Hepatocyte (in vitro differentiated cells): ENCODE data around the gene SOX6. TPM values are rescaled to one million over a fixed set of nuclear protein-coding genes. Genes with fewer than 3 reads are reported as not detected.

Experiments
- DNase-seq: peaks from one replicate; pipeline ENCODE4 v3.0.0-alpha.2; 2016; ENCODE audit warnings: low spot score
- H2AFZ ChIP-seq: fragments of 200-600 bp; sonication (generic); 2 replicates; pipeline ENCODE4 v1.6.0; 2016; ENCODE audit warnings: antibody characterized with exemption, mild to moderate bottlenecking
- H3K27ac ChIP-seq: fragments of 200-600 bp; sonication (generic); 2 replicates; pipeline ENCODE4 v1.5.1; 2016; ENCODE audit warnings: mild to moderate bottlenecking
- H3K27me3 ChIP-seq: fragments of 200-600 bp; sonication (generic); 2 replicates; pipeline ENCODE4 v1.6.1; 2016
- H3K36me3 ChIP-seq: fragments of 200-600 bp; sonication (generic); replicated peaks from 2 replicates; pipeline ENCODE4 v1.5.1; 2016; ENCODE audit warnings: low read depth; ENCODE audit not compliant: insufficient read depth
- H3K4me1 ChIP-seq: fragments of 200-600 bp; sonication (generic); 2 replicates; pipeline ENCODE4 v1.5.1; 2016; ENCODE audit warnings: mild to moderate bottlenecking, moderate library complexity; ENCODE audit not compliant: insufficient read depth
- H3K4me2 ChIP-seq: fragments of 200-600 bp; sonication (generic); 2 replicates; pipeline ENCODE4 v1.6.0; 2016
- H3K4me3 ChIP-seq: fragments of 200-600 bp; sonication (generic); 2 replicates; pipeline ENCODE4 v1.5.1; 2016; ENCODE audit warnings: mild to moderate bottlenecking
- H3K79me2 ChIP-seq: fragments of 200-600 bp; sonication (generic); 2 replicates; pipeline ENCODE4 v1.6.0; 2017; ENCODE audit warnings: mild to moderate bottlenecking
- H3K9me2 ChIP-seq: fragments of 200-600 bp; sonication (generic); replicated peaks from 2 replicates; pipeline ENCODE4 v1.6.0; 2017; ENCODE audit warnings: mild to moderate bottlenecking; ENCODE audit not compliant: insufficient read depth
- H3K9me3 ChIP-seq: fragments of 200-600 bp; sonication (generic); 2 replicates; pipeline ENCODE4 v1.5.1; 2016; ENCODE audit warnings: low read depth, mild to moderate bottlenecking
- H4K20me1 ChIP-seq: fragments of 200-600 bp; sonication (generic); 2 replicates; pipeline ENCODE4 v1.6.0; 2016; ENCODE audit warnings: mild to moderate bottlenecking; ENCODE audit not compliant: insufficient read depth, poor library complexity, severe bottlenecking
- CTCF ChIP-seq: fragments of 200-600 bp; sonication (generic); IDR thresholded peaks from 2 replicates; pipeline ENCODE4 v1.5.1; 2016; ENCODE audit warnings: antibody characterized with exemption, mild to moderate bottlenecking; ENCODE audit not compliant: poor library complexity
- EZH2 ChIP-seq: fragments of 200-600 bp; sonication (generic); IDR thresholded peaks from 2 replicates; pipeline ENCODE4 v1.6.1; 2016; ENCODE audit warnings: antibody characterized with exemption, mild to moderate bottlenecking, borderline replicate concordance
- EZH2phosphoT487 ChIP-seq: fragments of 200-600 bp; sonication (generic); IDR thresholded peaks from one replicate; pipeline ENCODE4 v1.6.1; 2018; ENCODE audit warnings: antibody characterized with exemption, mild to moderate bottlenecking, low read depth, moderate library complexity; ENCODE audit not compliant: unreplicated experiment, severe bottlenecking
- WGBS: methylation state at CpG from one replicate; pipeline ENCODE4 v1.1.6; 2016; ENCODE audit warnings: low lambda C conversion rate; ENCODE audit errors: missing lambda C conversion rate; 5-methylcytosine and 5-hydroxymethylcytosine counted together
- polyA plus RNA-seq: library from polyadenylated mRNA; unstranded; fragments of >200 nt; fragmentation: Nextera tagmentation; extraction: Ambion mirVana; gene quantifications from 2 replicates; pipeline ENCODE4 v1.2.1, GENCODE V29; 2016
- total RNA-seq: library from RNA; depleted of rRNA; stranded (reverse); fragments of >200 nt; gene quantifications from 2 replicates; pipeline ENCODE4 v1.2.3, GENCODE V29; 2014

Gene SOX6
- total and polyA plus RNA-seq, 2 experiments from 2014 or later, result 23.2 to 75.7 TPM

- whole genome bisulfite sequencing, result 90% methylated on average over 3 of the region's 3 CpGs
- no peaks in the 10 kb centered on the region for H3K9me2 ChIP-seq
- H2AFZ ChIP-seq, result no peak overlapping the region
- H3K27ac ChIP-seq, result no peak overlapping the region
- no peak for TF ChIP-seq CTCF
- TF ChIP-seq EZH2, result no peak
- no peak for TF ChIP-seq EZH2phosphoT487
- no peaks in the 10 kb centered on the region for H3K36me3 ChIP-seq
- H3K27me3 ChIP-seq, result no peaks in the 10 kb centered on the region
- H3K9me3 ChIP-seq, result no peaks in the 10 kb centered on the region
- H3K4me1 ChIP-seq, result peaks cover 1% of the 10 kb centered on the region
- no peaks in the 10 kb centered on the region for H3K79me2 ChIP-seq
- no peaks in the 10 kb centered on the region for H4K20me1 ChIP-seq
- no peak overlapping the region for H3K4me2 ChIP-seq
- H3K4me3 ChIP-seq, result no peak overlapping the region
- DNase-seq, result no peak
These were observed 348.8 kb downstream of the SOX6 start for GRCh38 chr11:16007514-16007913.

GRCh38 chr11:16002942-16003341 lies 353.4 kb downstream of the SOX6 start:
- Histone ChIP-seq H3K4me3 (no peak overlapping the region), H3K4me2 (no peak overlapping the region), H3K36me3 (no peaks in the 10 kb centered on the region), H3K79me2 (no peaks in the 10 kb centered on the region), H3K27ac (peak overlapping the region; percentile 63), H3K27me3 (no peaks in the 10 kb centered on the region), H3K9me2 (no peaks in the 10 kb centered on the region), H3K9me3 (no peaks in the 10 kb centered on the region), H3K4me1 (peaks cover 8% of the 10 kb centered on the region), H4K20me1 (no peaks in the 10 kb centered on the region), H2AFZ (no peak overlapping the region)
- no peak for DNase-seq
- 95% methylated on average over 1 of the region's 1 CpG for WGBS
- no peak for TF ChIP-seq EZH2phosphoT487
- no peak for TF ChIP-seq EZH2
- no peak for TF ChIP-seq CTCF

- H2AFZ ChIP-seq, result no peak overlapping the region
These were observed 354.4 kb downstream of the SOX6 start for GRCh38 chr11:16001899-16002426.

More at GRCh38 chr11:16001899-16002426, 354.4 kb downstream of the SOX6 start:
- H3K4me3 ChIP-seq, result no peak overlapping the region
- H3K4me1 ChIP-seq, result peaks cover 8% of the 10 kb centered on the region
- no peaks in the 10 kb centered on the region for H3K27me3 ChIP-seq
- peak overlapping the region; percentile 63 for H3K27ac ChIP-seq
- H3K79me2 ChIP-seq, result no peaks in the 10 kb centered on the region
- no peaks in the 10 kb centered on the region for H3K9me3 ChIP-seq
- peak; percentile 67 for DNase-seq
- no peak for TF ChIP-seq EZH2
- no peak for TF ChIP-seq EZH2phosphoT487
- no peak for TF ChIP-seq CTCF
- WGBS, result 14% methylated on average over 4 of the region's 4 CpGs
- H4K20me1 ChIP-seq, result no peaks in the 10 kb centered on the region
- H3K9me2 ChIP-seq, result no peaks in the 10 kb centered on the region
- peak overlapping the region; percentile 54 for H3K4me2 ChIP-seq
- no peaks in the 10 kb centered on the region for H3K36me3 ChIP-seq
